NCI-H1417 (cell line): ENCODE data around the gene GPX2.
A peak's percentile ranks its signal among the peaks of the same experiment; 100 is the strongest.

Experiments
- DNase-seq, 3 experiments: peaks; one replicate each; lab custom pipeline; 2025; lab: John Stamatoyannopoulos, UW

Gene GPX2

GRCh38 chr14:64960762-64961276 lies 18.3 kb upstream of the GPX2 start:
- DNase-seq = peak in 1 of 3 experiments; percentile 49

- DNase-seq = no peak
Observed at GRCh38 chr14:64958743-64959142, 16.2 kb upstream of the GPX2 start.

DNA sequence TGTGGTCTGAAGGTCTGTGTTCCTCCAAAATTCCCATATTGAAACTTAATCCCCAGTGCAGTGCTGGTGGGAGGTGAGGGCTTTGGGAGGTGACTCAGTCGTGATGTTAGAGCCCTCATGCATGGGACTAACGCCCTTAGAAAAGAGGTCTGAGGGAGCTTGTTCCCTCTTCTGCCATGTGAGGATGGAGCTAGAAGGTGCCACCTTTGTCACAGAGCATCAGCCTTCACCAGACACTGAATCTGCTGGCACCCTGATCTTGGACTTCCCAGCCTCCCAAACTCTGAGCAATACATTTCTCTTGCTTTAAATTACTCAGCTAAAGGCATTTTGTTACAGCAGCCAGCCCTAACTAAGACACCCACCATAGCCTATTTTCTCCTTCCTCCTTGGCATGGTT lies 15.7 kb upstream of the GPX2 start:
- no peak for DNase-seq

GRCh38 chr14:64956697-64957406 lies 14.3 kb upstream of the GPX2 start:
- no peak for DNase-seq

DNA sequence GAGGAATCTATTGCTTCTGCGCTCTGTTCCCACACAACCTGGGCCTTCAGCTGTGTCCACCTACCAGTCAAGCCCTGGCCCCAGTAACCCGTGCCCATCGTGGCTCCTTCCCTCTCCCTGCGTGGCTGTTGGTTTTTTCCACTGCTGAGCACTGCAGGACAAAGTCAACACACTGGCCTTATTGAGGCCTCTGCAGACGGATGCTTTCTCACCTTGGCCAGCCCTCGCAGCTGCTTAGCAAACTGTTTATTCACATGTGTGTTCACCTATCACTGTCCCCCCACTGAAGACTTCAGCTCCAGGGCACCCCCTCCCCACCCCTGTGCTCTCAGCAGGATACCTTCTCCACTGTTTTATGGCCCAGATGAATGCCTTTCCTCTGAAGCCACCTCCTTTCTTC lies 12.8 kb upstream of the GPX2 start:
- DNase-seq = peak in 1 of 3 experiments; percentile 35

DNA sequence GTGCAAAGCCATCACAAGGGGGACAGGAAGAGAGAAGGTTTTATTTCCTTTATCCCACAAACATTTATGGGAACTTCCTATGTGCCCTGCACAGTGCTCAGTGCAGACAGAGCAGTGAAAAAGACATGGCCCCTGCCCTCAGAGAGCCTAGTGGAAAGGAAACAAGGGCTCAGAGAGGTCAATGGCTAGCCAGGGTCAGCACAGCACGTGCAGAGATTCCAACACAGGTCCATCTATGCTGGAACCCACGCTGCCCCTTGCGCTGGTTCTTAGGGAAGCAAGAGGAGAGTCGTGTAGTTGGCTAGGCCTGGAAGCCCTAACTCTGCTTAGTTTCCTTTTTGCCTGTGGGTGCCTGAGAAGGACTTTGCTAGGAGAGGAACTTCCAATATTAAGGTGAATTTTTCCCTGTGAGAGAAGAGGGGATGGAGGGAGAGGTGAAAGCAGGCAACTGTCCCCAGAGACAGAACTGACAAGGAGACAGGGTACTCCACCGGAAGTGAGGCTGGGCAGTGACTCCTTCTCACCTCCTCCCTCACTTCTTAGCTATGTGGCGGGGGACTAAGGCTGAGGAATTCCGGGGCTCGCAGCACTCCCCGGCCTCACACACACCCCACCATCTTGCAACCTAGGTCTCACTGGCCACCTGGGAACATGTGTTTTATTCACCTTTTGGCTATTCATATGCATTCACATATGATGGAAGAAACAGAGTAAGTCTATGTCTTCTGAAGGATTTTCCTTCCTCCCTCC lies 12.1 kb upstream of the GPX2 start:
- DNase-seq = no peak

GRCh38 chr14:64953661-64954060 lies 11.1 kb upstream of the GPX2 start:
- DNase-seq = no peak

GRCh38 chr14:64953310-64953654 lies 10.7 kb upstream of the GPX2 start:
- no peak for DNase-seq

GRCh38 chr14:64952598-64953309 lies 10.2 kb upstream of the GPX2 start:
- DNase-seq = no peak

DNA sequence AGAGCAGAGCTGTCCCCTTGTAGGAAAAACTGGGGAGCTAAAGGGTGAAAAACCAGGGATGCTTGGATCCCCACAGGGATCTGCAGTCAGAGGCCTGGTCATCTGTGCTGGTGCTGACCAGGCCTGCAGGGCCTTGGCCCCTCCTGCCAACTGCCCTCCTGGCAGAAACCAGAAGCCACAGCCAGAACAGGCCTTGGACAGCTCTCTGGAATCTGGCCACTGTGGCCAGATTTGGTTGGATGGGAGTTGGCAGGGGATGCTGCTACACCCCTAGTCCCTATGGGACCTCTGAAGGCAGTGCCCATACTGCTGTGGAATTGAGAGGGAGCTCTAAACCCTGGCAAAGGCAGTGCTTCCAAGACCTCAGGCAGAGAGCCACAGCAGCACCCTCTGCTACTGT lies 9.2 kb upstream of the GPX2 start:
- no peak for DNase-seq

DNA sequence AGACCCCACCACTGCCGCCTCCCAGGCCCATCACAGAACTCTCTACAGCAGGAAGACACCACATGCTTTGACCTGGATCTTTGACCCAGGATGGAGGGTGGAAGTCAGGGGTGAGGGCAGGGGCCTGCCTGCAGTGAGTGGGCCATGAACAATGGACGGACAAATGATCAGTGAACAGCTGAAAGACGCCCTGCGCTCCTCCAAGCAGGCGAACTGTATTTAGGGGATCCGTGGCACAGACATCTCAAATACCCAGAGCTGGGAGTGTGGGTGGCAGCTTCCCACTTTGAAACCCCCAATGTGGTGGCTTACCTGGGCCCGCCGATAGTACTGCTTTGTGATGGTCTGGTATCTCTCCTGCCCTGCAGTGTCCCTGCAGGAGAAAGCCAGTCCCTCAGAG lies 8.7 kb upstream of the GPX2 start:
- no peak for DNase-seq

DNA sequence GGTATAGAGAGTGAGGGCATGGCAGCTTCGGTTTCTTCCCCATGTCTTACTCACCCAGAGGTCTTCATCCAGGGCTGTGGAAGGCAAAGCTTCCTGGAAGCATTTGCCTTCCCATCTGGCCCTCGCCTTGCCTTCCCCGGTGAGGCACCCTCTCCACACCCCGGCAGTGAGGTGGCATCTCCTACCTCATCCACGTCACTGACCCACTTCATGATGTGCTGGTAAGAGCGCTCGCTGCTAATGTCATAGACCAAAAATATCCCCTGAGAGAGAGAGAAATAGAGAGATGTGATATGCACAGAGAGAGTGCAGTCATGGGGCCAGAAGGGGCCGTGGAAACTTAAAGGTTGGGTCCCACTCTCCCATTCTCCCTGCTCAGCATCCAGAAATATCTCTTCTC lies 8.3 kb upstream of the GPX2 start:
- no peak for DNase-seq

DNA sequence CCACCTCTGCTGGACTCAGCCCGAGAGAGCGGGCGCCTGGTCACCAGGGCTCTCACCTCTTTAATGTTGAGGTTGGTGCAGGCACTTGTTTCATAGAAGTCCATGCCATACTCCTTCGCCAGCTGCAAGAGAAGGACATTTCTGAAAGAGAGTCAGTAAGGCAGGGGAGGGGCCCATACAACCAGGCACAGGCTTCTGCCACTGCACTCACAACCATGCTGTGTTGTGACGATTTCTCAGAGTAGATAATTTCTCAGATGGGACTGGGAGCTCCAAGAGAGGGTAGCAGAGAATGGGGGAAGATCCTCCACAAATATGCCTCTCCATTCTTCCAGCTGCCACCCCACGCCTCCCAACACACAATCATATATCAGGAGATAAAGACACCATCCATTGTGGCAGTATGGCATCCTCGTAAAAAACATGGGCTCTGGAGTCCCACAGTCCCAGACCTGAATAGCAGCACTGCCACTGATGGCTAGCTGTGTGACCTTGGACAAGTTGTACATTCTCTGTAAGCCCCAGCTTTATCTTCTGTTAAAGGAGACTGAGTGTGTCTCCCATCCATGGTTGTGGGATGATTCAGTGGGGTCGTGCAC lies 6.2 kb upstream of the GPX2 start:
- DNase-seq = no peak

DNA sequence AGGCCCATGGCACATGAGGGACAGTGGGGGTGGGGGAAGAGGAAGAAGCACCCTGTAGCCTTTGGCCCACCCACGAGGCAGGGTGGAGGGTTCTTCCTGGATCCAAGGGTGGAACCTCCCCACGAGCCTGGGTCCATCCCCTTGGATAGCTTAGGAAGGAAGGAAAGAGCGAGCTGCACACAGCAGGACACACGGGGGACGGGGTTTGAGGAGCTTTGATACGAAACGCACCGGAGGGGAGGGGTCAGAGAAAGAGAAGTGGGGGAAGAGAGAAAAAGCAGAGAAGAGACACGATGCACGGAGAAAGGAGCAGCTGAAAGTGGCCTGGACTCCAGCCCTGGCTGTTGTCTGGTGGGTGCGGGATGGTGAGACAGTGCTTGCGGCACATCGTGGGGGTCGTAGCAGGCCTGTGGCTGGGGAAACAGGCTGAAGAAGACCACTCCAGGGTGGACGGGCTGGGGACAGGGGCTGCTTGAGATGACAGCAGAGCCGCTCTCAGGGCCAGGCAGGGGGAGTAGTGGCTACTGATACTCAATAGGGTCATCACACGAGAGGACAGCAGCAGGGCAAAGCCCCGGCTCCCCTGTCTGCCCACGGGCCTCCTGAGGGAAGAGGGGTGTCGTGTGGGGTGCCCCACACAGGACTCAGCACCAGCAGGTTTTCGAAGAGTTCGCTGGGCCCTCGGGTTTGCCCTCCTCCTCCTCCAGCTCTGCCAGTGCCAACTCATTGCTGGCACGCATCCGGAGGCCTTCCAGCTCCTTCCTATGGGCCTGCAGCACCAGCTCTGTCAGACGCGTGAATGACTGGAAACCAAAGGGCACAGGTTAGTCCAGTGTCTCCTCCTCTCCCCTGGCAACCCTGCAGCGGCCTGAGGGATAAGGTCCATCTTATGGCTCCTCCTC lies 5.4 kb upstream of the GPX2 start:
- no peak for DNase-seq

DNA sequence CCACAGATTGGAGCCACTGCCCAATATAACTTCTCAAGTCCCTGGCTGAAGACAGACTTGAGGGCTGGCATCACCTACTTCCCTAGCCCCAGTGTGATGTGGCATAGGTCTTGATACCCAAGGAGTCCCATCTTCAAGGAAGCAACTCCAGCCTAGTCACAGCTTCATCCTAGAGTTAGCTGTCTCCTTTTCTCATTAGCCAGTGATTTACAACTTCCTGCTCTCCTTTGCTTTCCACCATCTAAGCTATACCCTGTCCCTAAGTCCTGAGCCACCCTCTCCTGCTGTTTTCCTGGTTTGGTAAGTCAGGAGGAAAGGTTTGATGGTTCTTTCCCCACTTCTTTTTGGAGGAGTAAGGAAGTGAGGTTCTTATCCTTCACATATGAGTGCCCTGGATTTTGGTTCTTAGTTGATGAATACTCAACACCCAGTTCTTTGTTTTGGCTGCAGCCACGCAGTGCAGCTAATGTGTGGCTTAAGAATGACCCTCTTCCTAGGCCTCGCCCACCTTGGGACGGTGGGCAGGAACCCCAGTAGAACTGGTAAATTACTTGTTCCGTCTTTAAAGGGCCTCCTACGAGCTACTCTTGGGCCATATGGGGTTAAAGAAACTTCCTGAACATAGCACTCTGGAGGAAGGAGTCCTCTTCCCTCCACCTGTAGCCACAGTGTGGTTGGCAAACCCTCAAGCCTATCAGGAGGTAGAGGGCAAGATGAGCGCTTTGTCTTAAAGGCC lies 3.9 kb upstream of the GPX2 start:
- no peak for DNase-seq

- no peak for DNase-seq
Observed at GRCh38 chr14:64945431-64946178, 3.1 kb upstream of the GPX2 start.

DNA sequence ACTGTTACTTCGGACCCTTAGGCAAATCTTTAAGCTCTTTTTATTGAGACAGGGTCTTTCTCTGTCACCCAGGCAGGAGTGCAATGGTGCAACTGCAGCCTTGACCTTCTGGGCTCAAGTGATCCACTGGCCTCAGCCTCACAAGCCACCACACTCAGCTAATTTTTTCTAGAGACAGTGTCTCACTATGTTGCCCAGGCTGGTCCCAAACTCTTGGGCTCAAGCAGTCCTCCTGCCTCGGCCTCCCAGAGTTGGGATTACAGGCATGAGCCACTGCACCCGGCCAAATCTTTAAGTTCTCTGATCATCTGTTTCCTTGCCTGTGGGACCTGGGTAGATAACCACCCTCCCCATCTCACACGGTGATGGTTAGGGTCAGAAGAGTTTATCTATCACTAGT lies 2.3 kb upstream of the GPX2 start:
- no peak for DNase-seq

- DNase-seq = no peak
Observed at GRCh38 chr14:64944041-64944440, 1.5 kb upstream of the GPX2 start.

- no peak for DNase-seq
Observed at GRCh38 chr14:64943556-64943955, 1.0 kb upstream of the GPX2 start.

DNA sequence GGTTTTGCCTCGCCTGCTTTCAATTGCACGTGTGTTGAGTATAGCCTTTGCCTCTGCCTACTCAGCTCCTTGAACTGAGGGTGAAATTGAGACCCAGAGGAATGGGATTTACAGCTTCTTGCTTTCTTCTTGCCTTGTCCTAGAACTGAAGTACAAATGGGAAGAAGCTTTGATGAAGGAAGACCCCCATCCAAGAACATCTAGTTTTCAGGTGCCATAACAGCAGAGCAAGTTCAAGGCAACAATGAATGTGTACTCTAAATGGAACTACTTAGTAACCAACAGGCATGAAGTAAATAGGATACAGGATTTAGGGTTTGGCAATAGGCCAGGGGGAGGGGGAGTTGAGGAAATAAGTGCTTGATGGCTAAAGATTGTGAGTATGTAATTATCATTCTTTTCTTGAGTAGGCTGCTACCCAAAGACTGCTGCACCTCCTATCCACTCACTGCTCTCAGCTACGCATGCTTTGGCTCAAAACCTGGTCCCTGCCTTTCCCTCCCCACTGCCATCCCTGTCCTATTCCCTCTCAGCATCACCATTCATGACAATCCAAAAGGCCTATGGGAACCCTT lies 2.1 kb downstream of the GPX2 start:
- no peak for DNase-seq
